ENCODE measurements around the gene RPL6.

RPL6 gene

GRCh38 chr12:112381883-112382796 lies 27.3 kb downstream of the RPL6 start, which contains the start of gene HECTD4:
Gene HECTD4 (minus strand): TSS chr12:112382431. CDS start chr12:112382128, 303 bp downstream.
- H2BK5ac ChIP-seq (ENCODE audit: low read length): peak within 1 kb of the TSS; percentile 27
- peak within 1 kb of the TSS; percentile 71 for H3K18ac ChIP-seq (ENCODE audit: low read length)
- H2AK5ac ChIP-seq (ENCODE audit: low read length): no peak within 1 kb of the TSS
- peak; percentile 93 for DNase-seq
- H3K27ac ChIP-seq (ENCODE audit: low read depth, low read length): peak within 1 kb of the TSS; percentile 86
- peak within 1 kb of the TSS; percentile 41 for H4K8ac ChIP-seq (ENCODE audit: low read depth, low read length)
- H4K5ac ChIP-seq (ENCODE audit: low read length): no peak within 1 kb of the TSS
- peak within 1 kb of the TSS; percentile 90 for H3K56ac ChIP-seq (ENCODE audit: low read length)
- H3K4ac ChIP-seq (ENCODE audit: low read depth, low read length): peak within 1 kb of the TSS; percentile 58
- no peak within 1 kb of the TSS for H3K23ac ChIP-seq (ENCODE audit: low read length)
- H2BK120ac ChIP-seq (ENCODE audit: low read depth, low read length): no peak within 1 kb of the TSS
- H3K36me3 ChIP-seq (ENCODE audit: control insufficient read depth, insufficient read depth, low read length): no peaks in the 10 kb centered on the region
- no peak within 1 kb of the TSS for H2BK15ac ChIP-seq (replicated peaks; ENCODE audit: low read depth)
- peaks cover 8% of the 10 kb centered on the region for H3K79me2 ChIP-seq (ENCODE audit: control insufficient read depth, insufficient read depth, low read length)
- H3K4me2 ChIP-seq (ENCODE audit: low read length): peak within 1 kb of the TSS; percentile 69
- peak within 1 kb of the TSS; percentile 84 for H3K9ac ChIP-seq (ENCODE audit: low read length)
- H3K27me3 ChIP-seq (ENCODE audit: insufficient read depth, low read length, poor library complexity): no peaks in the 10 kb centered on the region
- H3K79me1 ChIP-seq (ENCODE audit: low read length): peaks cover 5% of the 10 kb centered on the region
- no CpG with 5 or more reads among the region's 106 CpGs for WGBS (ENCODE audit: extremely low coverage, insufficient coverage, low lambda C conversion rate)
- H3K4me3 ChIP-seq (ENCODE audit: low read length): peak within 1 kb of the TSS; percentile 75
- H3K4me1 ChIP-seq (ENCODE audit: control insufficient read depth, low read depth, low read length): no peaks in the 10 kb centered on the region

- Histone ChIP-seq H2AK5ac (ENCODE audit: low read length) (no peak overlapping the region), H4K5ac (ENCODE audit: low read length) (no peak overlapping the region), H3K56ac (ENCODE audit: low read length) (peak overlapping the region; percentile 90), H2BK120ac (ENCODE audit: low read depth, low read length) (no peak overlapping the region), H3K9ac (ENCODE audit: low read length) (peak overlapping the region; percentile 79), H3K4me1 (ENCODE audit: control insufficient read depth, low read depth, low read length) (no peaks in the 10 kb centered on the region), H4K8ac (ENCODE audit: low read depth, low read length) (no peak overlapping the region), H3K36me3 (ENCODE audit: control insufficient read depth, insufficient read depth, low read length) (no peaks in the 10 kb centered on the region), H3K4me3 (ENCODE audit: low read length) (peak overlapping the region; percentile 75), H3K23ac (ENCODE audit: low read length) (no peak overlapping the region), H2BK5ac (ENCODE audit: low read length) (no peak overlapping the region), H3K27me3 (ENCODE audit: insufficient read depth, low read length, poor library complexity) (no peaks in the 10 kb centered on the region), H3K27ac (ENCODE audit: low read depth, low read length) (peak overlapping the region; percentile 86), H3K4me2 (ENCODE audit: low read length) (peak overlapping the region; percentile 69), H3K79me2 (ENCODE audit: control insufficient read depth, insufficient read depth, low read length) (peaks cover 8% of the 10 kb centered on the region), H3K4ac (ENCODE audit: low read depth, low read length) (no peak overlapping the region), H3K18ac (ENCODE audit: low read length) (peak overlapping the region; percentile 71), H3K79me1 (ENCODE audit: low read length) (peaks cover 5% of the 10 kb centered on the region), H2BK15ac (replicated peaks; ENCODE audit: low read depth) (no peak overlapping the region)
- DNase-seq: peak; percentile 50
- no CpG with 5 or more reads among the region's 33 CpGs for WGBS (ENCODE audit: extremely low coverage, insufficient coverage, low lambda C conversion rate)
Observed at GRCh38 chr12:112381406-112381882, 28.0 kb downstream of the RPL6 start.

GRCh38 chr12:112380663-112381405 lies 28.6 kb downstream of the RPL6 start:
- Histone ChIP-seq H3K4me1 (ENCODE audit: control insufficient read depth, low read depth, low read length) (no peaks in the 10 kb centered on the region), H2BK5ac (ENCODE audit: low read length) (no peak overlapping the region), H2BK120ac (ENCODE audit: low read depth, low read length) (no peak overlapping the region), H3K4me2 (ENCODE audit: low read length) (peak overlapping the region; percentile 69), H3K79me1 (ENCODE audit: low read length) (peaks cover 5% of the 10 kb centered on the region), H4K8ac (ENCODE audit: low read depth, low read length) (no peak overlapping the region), H3K36me3 (ENCODE audit: control insufficient read depth, insufficient read depth, low read length) (no peaks in the 10 kb centered on the region), H3K56ac (ENCODE audit: low read length) (peak overlapping the region; percentile 90), H2AK5ac (ENCODE audit: low read length) (no peak overlapping the region), H3K18ac (ENCODE audit: low read length) (no peak overlapping the region), H3K4me3 (ENCODE audit: low read length) (peak overlapping the region; percentile 36), H3K9ac (ENCODE audit: low read length) (peak overlapping the region; percentile 79), H4K5ac (ENCODE audit: low read length) (no peak overlapping the region), H3K23ac (ENCODE audit: low read length) (no peak overlapping the region), H2BK15ac (replicated peaks; ENCODE audit: low read depth) (no peak overlapping the region), H3K27ac (ENCODE audit: low read depth, low read length) (no peak overlapping the region), H3K27me3 (ENCODE audit: insufficient read depth, low read length, poor library complexity) (no peaks in the 10 kb centered on the region), H3K79me2 (ENCODE audit: control insufficient read depth, insufficient read depth, low read length) (peaks cover 8% of the 10 kb centered on the region), H3K4ac (ENCODE audit: low read depth, low read length) (no peak overlapping the region)
- no peak for DNase-seq
- no CpG with 5 or more reads among the region's 34 CpGs for WGBS (ENCODE audit: extremely low coverage, insufficient coverage, low lambda C conversion rate)

- Histone ChIP-seq H3K27ac (ENCODE audit: low read depth, low read length) (no peak overlapping the region), H2BK5ac (ENCODE audit: low read length) (no peak overlapping the region), H3K4me3 (ENCODE audit: low read length) (no peak overlapping the region), H4K8ac (ENCODE audit: low read depth, low read length) (no peak overlapping the region), H3K4ac (ENCODE audit: low read depth, low read length) (no peak overlapping the region), H3K36me3 (ENCODE audit: control insufficient read depth, insufficient read depth, low read length) (no peaks in the 10 kb centered on the region), H3K4me1 (ENCODE audit: control insufficient read depth, low read depth, low read length) (no peaks in the 10 kb centered on the region), H3K79me2 (ENCODE audit: control insufficient read depth, insufficient read depth, low read length) (no peaks in the 10 kb centered on the region), H3K23ac (ENCODE audit: low read length) (no peak overlapping the region), H2BK120ac (ENCODE audit: low read depth, low read length) (no peak overlapping the region), H2AK5ac (ENCODE audit: low read length) (no peak overlapping the region), H3K79me1 (ENCODE audit: low read length) (peaks cover 4% of the 10 kb centered on the region), H4K5ac (ENCODE audit: low read length) (no peak overlapping the region), H2BK15ac (replicated peaks; ENCODE audit: low read depth) (no peak overlapping the region), H3K56ac (ENCODE audit: low read length) (no peak overlapping the region), H3K27me3 (ENCODE audit: insufficient read depth, low read length, poor library complexity) (no peaks in the 10 kb centered on the region), H3K4me2 (ENCODE audit: low read length) (no peak overlapping the region), H3K9ac (ENCODE audit: low read length) (no peak overlapping the region), H3K18ac (ENCODE audit: low read length) (no peak overlapping the region)
- no CpG with 5 or more reads among the region's 5 CpGs for WGBS (ENCODE audit: extremely low coverage, insufficient coverage, low lambda C conversion rate)
- no peak for DNase-seq
Observed at GRCh38 chr12:112375105-112375504, 34.3 kb downstream of the RPL6 start.

GRCh38 chr12:112374166-112374740 lies 35.2 kb downstream of the RPL6 start:
- H3K56ac ChIP-seq (ENCODE audit: low read length): no peak overlapping the region
- H2AK5ac ChIP-seq (ENCODE audit: low read length): no peak overlapping the region
- WGBS (ENCODE audit: extremely low coverage, insufficient coverage, low lambda C conversion rate): no CpG with 5 or more reads among the region's 3 CpGs

More at GRCh38 chr12:112374166-112374740, 35.2 kb downstream of the RPL6 start:
- H3K4me3 ChIP-seq (ENCODE audit: low read length): no peak overlapping the region
- no peak overlapping the region for H2BK15ac ChIP-seq (replicated peaks; ENCODE audit: low read depth)
- H4K8ac ChIP-seq (ENCODE audit: low read depth, low read length): no peak overlapping the region
- no peak overlapping the region for H3K27ac ChIP-seq (ENCODE audit: low read depth, low read length)
- no peaks in the 10 kb centered on the region for H3K4me1 ChIP-seq (ENCODE audit: control insufficient read depth, low read depth, low read length)
- H3K23ac ChIP-seq (ENCODE audit: low read length): no peak overlapping the region
- H2BK120ac ChIP-seq (ENCODE audit: low read depth, low read length): no peak overlapping the region
- no peaks in the 10 kb centered on the region for H3K27me3 ChIP-seq (ENCODE audit: insufficient read depth, low read length, poor library complexity)
- peaks cover 1% of the 10 kb centered on the region for H3K79me2 ChIP-seq (ENCODE audit: control insufficient read depth, insufficient read depth, low read length)
- no peak for DNase-seq
- H4K5ac ChIP-seq (ENCODE audit: low read length): no peak overlapping the region
- H3K36me3 ChIP-seq (ENCODE audit: control insufficient read depth, insufficient read depth, low read length): no peaks in the 10 kb centered on the region
- no peak overlapping the region for H2BK5ac ChIP-seq (ENCODE audit: low read length)
- H3K79me1 ChIP-seq (ENCODE audit: low read length): peaks cover 6% of the 10 kb centered on the region
- H3K9ac ChIP-seq (ENCODE audit: low read length): no peak overlapping the region
- no peak overlapping the region for H3K4me2 ChIP-seq (ENCODE audit: low read length)
- H3K4ac ChIP-seq (ENCODE audit: low read depth, low read length): no peak overlapping the region
- H3K18ac ChIP-seq (ENCODE audit: low read length): no peak overlapping the region
